GM12873 (cell line): ENCODE data around the gene KLF13.

Source experiments
- TF ChIP-seq, protein P1 (sequence below): IDR thresholded peaks from 2 replicates; pipeline ENCODE4 v1.5.1; 2012; ENCODE audit warnings: low read depth, mild to moderate bottlenecking, moderate library complexity, low read length, control low read depth; ENCODE audit not compliant: insufficient read depth; ENCODE audit errors: missing control alignments

The KLF13 gene

GRCh38 chr15:31352339-31352751 lies 25.7 kb downstream of the KLF13 start:
- TF ChIP-seq, protein P1, sequence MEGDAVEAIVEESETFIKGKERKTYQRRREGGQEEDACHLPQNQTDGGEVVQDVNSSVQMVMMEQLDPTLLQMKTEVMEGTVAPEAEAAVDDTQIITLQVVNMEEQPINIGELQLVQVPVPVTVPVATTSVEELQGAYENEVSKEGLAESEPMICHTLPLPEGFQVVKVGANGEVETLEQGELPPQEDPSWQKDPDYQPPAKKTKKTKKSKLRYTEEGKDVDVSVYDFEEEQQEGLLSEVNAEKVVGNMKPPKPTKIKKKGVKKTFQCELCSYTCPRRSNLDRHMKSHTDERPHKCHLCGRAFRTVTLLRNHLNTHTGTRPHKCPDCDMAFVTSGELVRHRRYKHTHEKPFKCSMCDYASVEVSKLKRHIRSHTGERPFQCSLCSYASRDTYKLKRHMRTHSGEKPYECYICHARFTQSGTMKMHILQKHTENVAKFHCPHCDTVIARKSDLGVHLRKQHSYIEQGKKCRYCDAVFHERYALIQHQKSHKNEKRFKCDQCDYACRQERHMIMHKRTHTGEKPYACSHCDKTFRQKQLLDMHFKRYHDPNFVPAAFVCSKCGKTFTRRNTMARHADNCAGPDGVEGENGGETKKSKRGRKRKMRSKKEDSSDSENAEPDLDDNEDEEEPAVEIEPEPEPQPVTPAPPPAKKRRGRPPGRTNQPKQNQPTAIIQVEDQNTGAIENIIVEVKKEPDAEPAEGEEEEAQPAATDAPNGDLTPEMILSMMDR = no peak

DNA sequence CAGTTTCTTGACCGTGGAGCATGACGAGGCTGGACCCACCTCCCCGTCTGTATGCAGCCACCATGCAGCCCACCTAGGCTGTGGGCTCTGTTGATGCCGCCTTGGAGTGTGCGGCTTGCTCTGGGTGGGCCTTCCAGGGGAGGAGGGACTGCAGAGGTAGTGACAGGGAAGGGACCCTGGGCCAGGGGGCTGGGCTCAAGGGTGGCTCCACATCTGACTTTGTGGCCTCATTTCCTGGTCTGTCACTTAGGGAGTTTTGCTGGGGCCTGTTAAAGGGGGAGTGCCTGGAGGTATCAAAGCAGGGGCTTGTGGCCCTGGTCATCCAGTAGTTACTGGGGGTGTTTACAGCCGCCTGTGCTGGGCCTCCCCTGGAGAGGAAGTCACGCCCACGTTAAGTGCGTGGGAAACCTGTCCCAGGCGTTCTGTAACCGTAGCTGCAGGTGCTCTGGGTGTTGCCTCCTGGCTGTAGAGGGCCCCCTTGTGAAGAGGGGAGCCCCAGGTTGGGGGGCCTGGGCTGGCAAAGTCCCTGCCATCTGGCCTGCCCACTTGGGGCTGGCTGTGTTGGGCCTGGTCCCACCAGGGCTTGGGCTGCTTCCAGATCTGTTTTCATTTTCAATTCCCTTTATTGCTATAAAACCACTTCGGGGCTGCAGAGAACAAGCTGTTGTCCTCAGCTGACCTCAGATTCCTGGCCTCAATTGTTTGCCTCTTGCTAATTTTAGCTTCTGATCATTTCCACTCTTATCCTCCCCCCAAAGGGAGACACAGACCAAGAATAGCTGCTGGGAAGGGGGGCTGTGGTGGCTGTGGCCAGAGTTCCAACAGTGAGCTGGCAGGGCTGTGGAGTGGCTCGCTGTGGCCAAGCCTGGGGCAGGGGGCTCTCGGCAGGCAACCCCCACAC lies 26.5 kb downstream of the KLF13 start:
- TF ChIP-seq, protein P1 = peak; percentile 14

DNA sequence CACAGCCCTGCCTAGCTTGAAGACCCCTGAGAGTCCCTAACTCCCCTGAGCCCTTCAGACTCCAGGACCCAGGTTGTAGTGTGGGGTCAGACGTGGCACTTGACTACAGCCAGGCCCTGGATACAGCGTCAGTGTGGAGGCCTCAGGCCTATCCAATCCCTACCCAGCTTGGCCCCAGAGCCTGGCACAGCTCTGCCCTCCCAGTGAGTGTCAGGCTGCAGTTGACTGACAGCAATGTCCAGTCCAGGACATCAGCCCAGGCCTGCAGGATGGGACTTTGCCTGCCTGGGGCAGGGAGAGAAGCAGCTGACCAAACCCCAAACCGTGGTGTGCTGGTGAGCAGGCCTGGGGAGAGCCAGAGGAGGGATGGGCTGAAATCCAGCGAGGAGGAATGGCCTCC lies 27.3 kb downstream of the KLF13 start:
- TF ChIP-seq, protein P1 = no peak

DNA sequence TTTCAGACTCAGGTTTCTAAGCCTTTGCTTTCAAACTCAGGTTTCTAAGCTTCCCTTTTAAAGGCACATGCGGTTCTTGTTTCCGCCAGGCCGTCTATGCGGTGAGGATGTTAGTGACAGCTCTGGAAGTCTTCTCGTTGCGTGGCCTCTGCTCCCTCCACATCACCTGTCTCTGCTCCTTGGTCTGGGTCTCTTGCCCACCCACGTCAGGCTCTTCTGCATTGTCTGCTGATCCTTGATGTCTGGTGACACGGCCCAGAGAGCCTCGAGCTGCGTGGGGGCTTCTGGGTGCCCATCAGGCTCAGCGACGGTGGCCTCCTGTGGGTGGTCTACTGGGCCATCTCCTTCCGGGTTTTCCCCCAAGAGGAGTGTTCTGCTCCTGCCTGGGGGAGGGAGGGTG lies 30.5 kb downstream of the KLF13 start:
- TF ChIP-seq, protein P1 = no peak

DNA sequence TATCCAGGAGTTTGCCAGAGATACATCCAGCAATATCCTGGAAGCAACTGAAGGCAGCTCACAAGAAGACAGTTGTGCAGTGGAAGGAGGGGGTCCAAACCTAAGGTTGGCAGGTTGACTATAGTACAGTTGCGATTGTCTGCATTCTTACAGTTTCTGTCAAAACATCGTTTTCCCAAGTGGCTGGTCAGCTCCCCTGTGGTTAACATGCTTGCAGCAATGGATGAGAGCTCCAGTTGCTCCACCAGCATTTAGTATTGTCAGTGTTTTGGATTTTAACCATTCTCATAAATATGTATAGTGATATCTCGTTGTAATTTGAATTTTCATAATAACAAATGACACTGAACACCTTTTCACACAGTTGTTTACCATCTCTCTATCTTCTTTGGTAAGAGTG lies 31.5 kb downstream of the KLF13 start:
- TF ChIP-seq, protein P1 = no peak

GRCh38 chr15:31358957-31359701 lies 32.5 kb downstream of the KLF13 start:
- TF ChIP-seq, protein P1 = no peak

DNA sequence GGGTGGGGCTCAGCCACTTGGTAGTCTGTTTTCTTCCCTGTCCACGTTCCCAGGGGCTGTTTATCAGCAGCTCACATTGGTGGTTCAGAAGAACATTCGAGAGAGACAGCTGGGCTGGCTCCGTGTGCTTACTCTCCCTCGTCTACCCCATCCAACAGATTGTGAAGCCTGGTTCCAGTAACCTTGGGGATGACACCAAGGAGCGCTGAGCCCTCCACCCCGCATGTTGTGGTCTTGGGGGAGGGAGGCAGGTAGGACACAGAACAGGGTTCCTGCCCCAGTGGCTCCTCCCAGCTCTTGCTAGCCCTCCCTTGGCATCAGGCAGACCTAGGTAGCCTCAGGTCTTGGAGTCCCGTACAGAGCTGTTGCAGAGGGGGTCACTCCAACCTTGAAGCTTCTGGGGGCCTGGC lies 33.1 kb downstream of the KLF13 start:
- TF ChIP-seq, protein P1 = no peak
